HepG2 (cell line): Measurements from ENCODE around the gene KRTCAP2. TPM values are rescaled to one million over a fixed set of nuclear protein-coding genes. Genes with fewer than 3 reads are reported as not detected.

Experiments
- ARHGAP35 ChIP-seq: sonication (generic); formaldehyde crosslinking; IDR thresholded peaks from 2 replicates; pipeline ENCODE4 v1.9.0; 2022; ENCODE audit warnings: mild to moderate bottlenecking, inconsistent platforms, moderate library complexity, missing genetic modification reagents, borderline replicate concordance
- DMAP1 ChIP-seq: IDR thresholded peaks from 2 replicates; pipeline ENCODE4 v1.6.1; 2016
- DRAP1 ChIP-seq: IDR thresholded peaks from 2 replicates; pipeline ENCODE4 v1.6.1; 2016; ENCODE audit warnings: missing genetic modification reagents, missing compliant biosample characterization
- HMGXB4 ChIP-seq, 2 experiments: sonication (generic) in 1 of 2; formaldehyde crosslinking in 1 of 2; IDR thresholded peaks; 2 replicates each; pipeline versions ENCODE4 v1.4.0 to v1.6.1; 2018 to 2020; ENCODE audit warnings: missing genetic modification reagents in 2 of 2, borderline replicate concordance in 1 of 2, low read depth in 1 of 2, mild to moderate bottlenecking in 1 of 2, missing biosample characterization in 1 of 2
- IKZF4 ChIP-seq: sonication (generic); formaldehyde crosslinking; IDR thresholded peaks from 2 replicates; pipeline ENCODE4 v1.5.1; 2020; ENCODE audit warnings: borderline replicate concordance, mild to moderate bottlenecking, low read depth, missing genetic modification reagents; ENCODE audit errors: not compliant biosample characterization
- KLF16 ChIP-seq, 2 experiments: sonication (generic) in 1 of 2; formaldehyde crosslinking in 1 of 2; IDR thresholded peaks; 2 replicates each; pipeline versions ENCODE4 v1.6.1 to v1.8.0; 2016 to 2023; ENCODE audit warnings: missing genetic modification reagents in 2 of 2, missing compliant biosample characterization in 1 of 2
- MTERF4 ChIP-seq: sonication (generic); formaldehyde crosslinking; IDR thresholded peaks from 2 replicates; pipeline ENCODE4 v1.8.0; 2023; ENCODE audit warnings: mild to moderate bottlenecking, missing genetic modification reagents
- RCOR2 ChIP-seq: IDR thresholded peaks from 2 replicates; pipeline ENCODE4 v1.6.1; 2016; ENCODE audit warnings: missing biosample characterization, missing genetic modification reagents
- THAP11 ChIP-seq: IDR thresholded peaks from 2 replicates; pipeline ENCODE4 v1.6.1; 2016; ENCODE audit warnings: missing biosample characterization, missing genetic modification reagents
- TRAFD1 ChIP-seq: sonication (generic); formaldehyde crosslinking; IDR thresholded peaks from 2 replicates; pipeline ENCODE4 v1.5.1; 2020; ENCODE audit warnings: missing genetic modification reagents, mild to moderate bottlenecking, borderline replicate concordance
- TSC22D2 ChIP-seq: sonication (generic); formaldehyde crosslinking; IDR thresholded peaks from 2 replicates; pipeline ENCODE4 v1.5.1; 2020; ENCODE audit warnings: missing genetic modification reagents, mild to moderate bottlenecking, borderline replicate concordance
- ZHX1 ChIP-seq: sonication (generic); formaldehyde crosslinking; IDR thresholded peaks from 2 replicates; pipeline ENCODE4 v1.8.1; 2022; ENCODE audit warnings: low read depth, mild to moderate bottlenecking, missing genetic modification reagents
- ZNF264 ChIP-seq: sonication (generic); formaldehyde crosslinking; IDR thresholded peaks from 2 replicates; pipeline ENCODE4 v1.4.0; 2020; ENCODE audit warnings: missing genetic modification reagents
- ZNF343 ChIP-seq: sonication (generic); formaldehyde crosslinking; IDR thresholded peaks from 2 replicates; pipeline ENCODE4 v1.4.0; 2020; ENCODE audit warnings: mild to moderate bottlenecking, missing genetic modification reagents
- ZNF446 ChIP-seq: sonication (generic); formaldehyde crosslinking; IDR thresholded peaks from 2 replicates; pipeline ENCODE4 v1.5.0; 2020; ENCODE audit warnings: mild to moderate bottlenecking, missing genetic modification reagents
- ZNF501 ChIP-seq: sonication (generic); formaldehyde crosslinking; IDR thresholded peaks from 2 replicates; pipeline ENCODE4 v1.5.1; 2020; ENCODE audit warnings: mild to moderate bottlenecking, moderate library complexity, missing genetic modification reagents
- ZNF563 ChIP-seq: sonication (generic); formaldehyde crosslinking; IDR thresholded peaks from 2 replicates; pipeline ENCODE4 v1.8.0; 2022; ENCODE audit warnings: mild to moderate bottlenecking, moderate library complexity, missing genetic modification reagents
- ZNF567 ChIP-seq: sonication (generic); formaldehyde crosslinking; IDR thresholded peaks from 2 replicates; pipeline ENCODE4 v1.8.1; 2023; ENCODE audit warnings: mild to moderate bottlenecking, missing genetic modification reagents, borderline replicate concordance
- ZNF607 ChIP-seq: sonication (generic); formaldehyde crosslinking; IDR thresholded peaks from 2 replicates; pipeline ENCODE4 v1.5.1; 2020; ENCODE audit warnings: missing genetic modification reagents, mild to moderate bottlenecking, borderline replicate concordance
- ZNF713 ChIP-seq: sonication (generic); formaldehyde crosslinking; IDR thresholded peaks from 2 replicates; pipeline ENCODE4 v1.4.0; 2020; ENCODE audit warnings: mild to moderate bottlenecking, missing genetic modification reagents
- polyA plus RNA-seq, 8 experiments: library from polyadenylated mRNA; depleted of rRNA in 3 of 8; stranded (reverse) in 7 of 8; unstranded in 1 of 8; fragments of >200 nt; fragmentation: Illumina TruSeq in 4 of 8; extraction: Trizol in 4 of 8; gene quantifications; 2 replicates each; pipeline versions ENCODE4 v1.2.1 to v1.2.3, GENCODE V29; 2011 to 2016; ENCODE audit warnings: low read depth in 4 of 8, missing spikeins in 1 of 8, mixed read lengths in 1 of 8; ENCODE audit not compliant: insufficient read depth in 1 of 8
- total RNA-seq, 5 experiments: library from RNA; depleted of rRNA; stranded (reverse); fragments of >200 nt; fragmentation: Illumina TruSeq; extraction: Trizol; gene quantifications; 2 replicates each; pipeline ENCODE4 v1.2.3, GENCODE V29; 2016; ENCODE audit warnings: low read depth in 1 of 5

KRTCAP2 gene
- total and polyA plus RNA-seq, 2 of the 13 experiments (the other 11 are each of a cell fraction or from before 2014, with no cell fraction given): 77.3 to 79.4 TPM

- TF ChIP-seq ZNF607 (CRISPR knock-in tag): peak; percentile 60; the same call in 1 of the 2 replicates
- TF ChIP-seq DRAP1 (CRISPR knock-in tag): peak; percentile 90
- TF ChIP-seq IKZF4 (CRISPR knock-in tag): peak; percentile 69
- TF ChIP-seq DMAP1 (CRISPR knock-in tag): peak; percentile 44; the same call in 1 of the 2 replicates
- peak; percentile 94; the same call in 1 of the 2 replicates for TF ChIP-seq ZNF713 (CRISPR knock-in tag)
- TF ChIP-seq ZNF264 (CRISPR knock-in tag): 0 out of 2 replicates have a peak, but pooled peaks have one; percentile 20
- 0 out of 2 replicates have a peak, but pooled peaks have one; percentile 45 for TF ChIP-seq ZHX1 (CRISPR knock-in tag)
- 0 out of 2 replicates have a peak, but pooled peaks have one; percentile 51 for TF ChIP-seq MTERF4
- peak; percentile 80 for TF ChIP-seq THAP11 (CRISPR knock-in tag)
- no peak for TF ChIP-seq ARHGAP35 (CRISPR knock-in tag)
- 0 out of 2 replicates have a peak, but pooled peaks have one; percentile 46 for TF ChIP-seq TSC22D2 (CRISPR knock-in tag)
- TF ChIP-seq ZNF446 (CRISPR knock-in tag): 0 out of 2 replicates have a peak, but pooled peaks have one; percentile 67
- TF ChIP-seq HMGXB4 (CRISPR knock-in tag; IDR thresholded peaks at IDR 0.05; ENCODE audit: borderline replicate concordance in 1 of 2, low read depth in 1 of 2): peak; percentile 69 to 80; a peak in 3 of 4 replicates
- TF ChIP-seq TRAFD1 (CRISPR knock-in tag): peak; percentile 93
- peak in 1 of 2 experiments; percentile 26; a peak in 1 of 4 replicates for TF ChIP-seq KLF16 (CRISPR knock-in tag; IDR thresholded peaks at IDR 0.05)
- TF ChIP-seq RCOR2 (CRISPR knock-in tag): peak; percentile 38; the same call in 1 of the 2 replicates
- peak; percentile 82; the same call in 1 of the 2 replicates for TF ChIP-seq ZNF343 (CRISPR knock-in tag)
- 0 out of 2 replicates have a peak, but pooled peaks have one; percentile 12 for TF ChIP-seq ZNF501 (CRISPR knock-in tag)
- peak; percentile 78; the same call in 1 of the 2 replicates for TF ChIP-seq ZNF567 (CRISPR knock-in tag)
- peak; percentile 62; the same call in 1 of the 2 replicates for TF ChIP-seq ZNF563 (CRISPR knock-in tag)
Observed at GRCh38 chr1:155128755-155129473, 44.2 kb downstream of the KRTCAP2 start (continued).
